Measurements from ENCODE around the gene DDX17. TPM values are rescaled to one million over a fixed set of nuclear protein-coding genes. Genes with fewer than 3 reads are reported as not detected.

Gene DDX17
- total RNA-seq, 1 experiment from 2014 or later = 234 TPM

- TF ChIP-seq ZBTB33 (IDR thresholded peaks at IDR 0.05; ENCODE audit: extremely low read depth, insufficient replicate concordance, low read length) (no peak), ELF1 (IDR thresholded peaks at IDR 0.05; ENCODE audit: borderline replicate concordance, low read depth) (no peak), EGR1 (IDR thresholded peaks at IDR 0.05; ENCODE audit: low read depth) (peak; percentile 28; the same call in 1 of the 2 replicates), SRF (IDR thresholded peaks at IDR 0.05; ENCODE audit: low read depth) (no peak), POLR2AphosphoS5 (IDR thresholded peaks at IDR 0.05; ENCODE audit: low read depth, low read length) (peak; percentile 74), MAX (IDR thresholded peaks at IDR 0.05) (peak; percentile 33; the same call in 1 of the 2 replicates)
Observed at GRCh38 chr22:38506118-38506962, at the start of gene DDX17 (continued).

DNA sequence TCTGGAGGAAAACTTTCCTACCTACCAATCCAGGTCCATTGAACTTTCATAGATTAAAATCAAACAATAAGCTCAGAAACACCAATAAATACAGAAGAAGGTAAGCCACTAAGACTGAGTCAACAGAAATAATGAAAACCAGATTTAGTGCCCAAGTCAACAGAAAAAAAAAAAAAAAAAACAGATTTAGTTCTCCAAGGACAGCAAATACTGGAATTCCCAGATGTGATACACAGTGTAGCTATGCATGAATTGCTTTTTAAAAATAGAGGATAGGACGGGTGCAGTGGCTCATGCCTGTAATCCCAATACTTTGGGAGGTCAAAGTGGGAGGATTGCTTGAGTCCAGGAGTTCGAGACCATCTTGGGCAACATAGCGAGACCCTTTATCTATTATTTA is 48.2 kb upstream of the DDX17 start:
- ChIA-PET RAD21 (ENCODE audit: low non-redundant PET in 1 of 2, low total read pairs in 2 of 2, uncharacterized antibody in 2 of 2, unreplicated experiment in 2 of 2) (no interaction called here), POLR2A (no interaction called here), CTCF (no interaction called here)
- Histone ChIP-seq H3K9ac (ENCODE audit: low read length) (no peak overlapping the region), H2AFZ (ENCODE audit: low read depth, low read length, poor library complexity, severe bottlenecking) (peak overlapping the region; percentile 61), H3K4me2 (ENCODE audit: low read length) (no peak overlapping the region), H3K27me3 (ENCODE audit: insufficient read depth, low read length) (no peaks in the 10 kb centered on the region), H3K9me3 (ENCODE audit: control insufficient read depth in 1 of 2, insufficient read depth in 1 of 2, low read depth in 1 of 2, low read length in 2 of 2) (no peaks in the 10 kb centered on the region), H3K79me2 (ENCODE audit: insufficient read depth, low read length) (no peaks in the 10 kb centered on the region), H3K4me3 (replicated peaks in 1 of 2; ENCODE audit: low read depth in 1 of 2, low read length in 2 of 2) (no peak overlapping the region), H3K4me1 (ENCODE audit: control insufficient read depth in 1 of 2, insufficient read depth in 2 of 2, low read length in 2 of 2) (peaks cover 1 to 2% of the 10 kb centered on the region in 2 experiments; a peak in 2 of 4 replicates), H4K20me1 (ENCODE audit: insufficient read depth) (no peaks in the 10 kb centered on the region), H3K36me3 (ENCODE audit: control insufficient read depth in 1 of 2, insufficient read depth in 2 of 2, low read length in 2 of 2) (no peaks in the 10 kb centered on the region), H3K27ac (ENCODE audit: low read depth, low read length) (no peak overlapping the region), H3K9me2 (ENCODE audit: insufficient read depth) (no peaks in the 10 kb centered on the region)
- BruUV-seq (replicated peaks) = no TSS peak
- intact Hi-C loops (cut with micrococcal nuclease) = no loop called here
- TF ChIP-seq CBX3 (IDR thresholded peaks at IDR 0.05; ENCODE audit: low read depth) = no peak
- TF ChIP-seq ATF3 (IDR thresholded peaks at IDR 0.05) = no peak
- TF ChIP-seq POLR2A (IDR thresholded peaks at IDR 0.05; ENCODE audit: borderline replicate concordance, extremely low read depth, insufficient read depth, insufficient read length) = no peak
- no peak for TF ChIP-seq FOSL1 (IDR thresholded peaks at IDR 0.05; ENCODE audit: low read depth)
- no peak for TF ChIP-seq YY1 (IDR thresholded peaks at IDR 0.05; ENCODE audit: extremely low read depth, insufficient replicate concordance, low read depth, low read length)
- TF ChIP-seq ELF1 (IDR thresholded peaks at IDR 0.05; ENCODE audit: borderline replicate concordance, low read depth) = no peak
- TF ChIP-seq POLR2AphosphoS5 (IDR thresholded peaks at IDR 0.05; ENCODE audit: low read depth, low read length) = no peak
- no peak for TF ChIP-seq REST (IDR thresholded peaks at IDR 0.05; ENCODE audit: low read depth)
- no peak for TF ChIP-seq JUND (IDR thresholded peaks at IDR 0.05)
- ATAC-seq (no peak), DNase-seq (ENCODE audit: low read depth, low spot score) (no peak)

Data from HCT116 (cell line).